ENCODE data around the gene SH3RF2. TPM values are rescaled to one million over a fixed set of nuclear protein-coding genes. Genes with fewer than 3 reads are reported as not detected.
"Not testable (repeated sequence)": the region's sequence is repeated elsewhere in the genome, so short reads cannot be mapped to it uniquely, and the experiment has no call there.

Gene SH3RF2
- total RNA-seq, 1 donor from 2014 or later: 0.36 TPM

DNA sequence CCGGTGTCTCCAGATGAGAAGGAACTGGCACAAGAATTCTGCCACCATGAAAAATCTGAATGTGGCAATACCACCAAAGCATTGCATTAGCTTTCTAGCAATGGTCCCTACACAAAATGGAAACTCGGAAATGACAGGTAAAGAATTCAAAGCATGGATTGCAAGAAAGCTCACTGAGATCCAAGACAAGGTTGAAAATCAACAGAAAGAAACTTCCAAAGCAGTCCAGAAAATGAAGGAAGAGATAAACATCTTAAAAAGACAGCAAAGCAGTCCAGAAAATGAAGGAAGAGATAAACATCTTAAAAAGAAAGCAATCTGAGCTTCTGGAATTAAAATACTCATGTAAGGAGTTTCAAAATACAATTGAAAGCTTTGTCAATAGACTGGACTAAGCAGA is 46.8 kb upstream of the SH3RF2 start:
- Histone ChIP-seq H3K9me3 (ENCODE audit: low read depth) (peaks cover 11% of the 10 kb centered on the region), H3K4me2 (no peak overlapping the region), H4K20me1 (ENCODE audit: low read depth) (no peaks in the 10 kb centered on the region), H3K4me3 (no peak overlapping the region), H2AFZ (replicated peaks) (no peak overlapping the region), H3K9ac (no peak overlapping the region), H3K36me3 (no peaks in the 10 kb centered on the region), H3K27ac (no peak overlapping the region), H3K79me2 (ENCODE audit: low read depth) (no peaks in the 10 kb centered on the region), H3K4me1 (no peaks in the 10 kb centered on the region), H3F3A (ENCODE audit: low read depth) (no peaks in the 10 kb centered on the region), H3K27me3 (no peaks in the 10 kb centered on the region)
- Mint-ChIP-seq H3K27me3 (ENCODE audit: insufficient read depth, low read depth) (no peaks in the 10 kb centered on the region), H3K27ac (no peak overlapping the region), H3K4me3 (no peak overlapping the region), H3K9me3 (peaks cover 23% of the 10 kb centered on the region), H3K4me1 (no peaks in the 10 kb centered on the region), H3K36me3 (no peaks in the 10 kb centered on the region)
- TF ChIP-seq CTCF (IDR thresholded peaks at IDR 0.05) (no peak), EZH2 (IDR thresholded peaks at IDR 0.05) (no peak), EZH2phosphoT487 (IDR thresholded peaks at IDR 0.05) (no peak)
- DNase-seq (ENCODE audit: low spot score): no peak

GRCh38 chr5:145891378-145891777 is 45.0 kb upstream of the SH3RF2 start:
- H3K4me1 ChIP-seq; H3K4me3 ChIP-seq; H3K4me2 ChIP-seq; H3K27ac Mint-ChIP-seq; H3K4me1 Mint-ChIP-seq; H3K4me3 Mint-ChIP-seq; H3K9ac ChIP-seq; H3K79me2 ChIP-seq (ENCODE audit: low read depth); DNase-seq (ENCODE audit: low spot score); H3F3A ChIP-seq (ENCODE audit: low read depth); H3K36me3 Mint-ChIP-seq; H3K27me3 Mint-ChIP-seq (ENCODE audit: insufficient read depth, low read depth); H3K27me3 ChIP-seq; H2AFZ ChIP-seq (replicated peaks); H3K36me3 ChIP-seq; H3K27ac ChIP-seq; H4K20me1 ChIP-seq (ENCODE audit: low read depth): not testable (repeated sequence)
- peaks cover 28% of the 10 kb centered on the region for H3K9me3 Mint-ChIP-seq
- peaks cover 11% of the 10 kb centered on the region for H3K9me3 ChIP-seq (ENCODE audit: low read depth)

DNA sequence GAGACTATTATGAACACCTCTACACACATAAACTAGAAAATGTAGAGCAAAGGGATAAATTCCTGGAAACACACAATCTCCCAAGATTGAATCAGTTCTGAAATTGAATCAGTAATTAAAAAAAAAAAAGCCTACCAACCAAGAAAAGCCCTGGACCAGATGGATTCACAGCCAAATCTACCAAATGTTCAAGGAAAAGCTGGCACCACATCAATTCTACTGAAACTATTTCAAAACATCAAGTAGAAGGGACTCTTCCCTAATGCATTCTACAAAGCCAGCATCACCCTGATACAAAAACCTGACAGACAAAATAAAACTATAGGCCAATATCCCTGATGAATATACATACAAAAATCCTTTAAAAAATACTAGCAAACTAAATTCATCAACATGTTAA is 38.2 kb upstream of the SH3RF2 start:
- no peaks in the 10 kb centered on the region for H3K36me3 Mint-ChIP-seq
- no peak for DNase-seq (ENCODE audit: low spot score)

GRCh38 chr5:145902421-145902820 is 34.0 kb upstream of the SH3RF2 start:
- Histone ChIP-seq H3K4me2 (no peak overlapping the region), H3F3A (ENCODE audit: low read depth) (no peaks in the 10 kb centered on the region), H4K20me1 (ENCODE audit: low read depth) (no peaks in the 10 kb centered on the region), H3K4me1 (no peaks in the 10 kb centered on the region), H2AFZ (replicated peaks) (no peak overlapping the region), H3K79me2 (ENCODE audit: low read depth) (no peaks in the 10 kb centered on the region), H3K9ac (no peak overlapping the region), H3K36me3 (no peaks in the 10 kb centered on the region), H3K27ac (no peak overlapping the region), H3K27me3 (no peaks in the 10 kb centered on the region), H3K9me3 (ENCODE audit: low read depth) (no peaks in the 10 kb centered on the region), H3K4me3 (no peak overlapping the region)
- Mint-ChIP-seq H3K27ac (no peak overlapping the region), H3K4me1 (no peaks in the 10 kb centered on the region), H3K9me3 (peaks cover 11% of the 10 kb centered on the region), H3K4me3 (no peak overlapping the region), H3K27me3 (ENCODE audit: insufficient read depth, low read depth) (peaks cover 2% of the 10 kb centered on the region), H3K36me3 (no peaks in the 10 kb centered on the region)
- TF ChIP-seq CTCF (IDR thresholded peaks at IDR 0.05) (no peak), EZH2 (IDR thresholded peaks at IDR 0.05) (no peak), EZH2phosphoT487 (IDR thresholded peaks at IDR 0.05) (no peak)
- no peak for DNase-seq (ENCODE audit: low spot score)

More for the DNA sequence above, 38.2 kb upstream of the SH3RF2 start:
- Histone ChIP-seq H3K27me3 (no peaks in the 10 kb centered on the region), H3K4me1 (no peaks in the 10 kb centered on the region), H2AFZ (replicated peaks) (no peak overlapping the region), H3K36me3 (no peaks in the 10 kb centered on the region), H3K27ac (no peak overlapping the region), H4K20me1 (ENCODE audit: low read depth) (no peaks in the 10 kb centered on the region), H3K4me3 (no peak overlapping the region), H3K9ac (no peak overlapping the region), H3K79me2 (ENCODE audit: low read depth) (no peaks in the 10 kb centered on the region), H3K4me2 (no peak overlapping the region), H3K9me3 (ENCODE audit: low read depth) (no peaks in the 10 kb centered on the region), H3F3A (ENCODE audit: low read depth) (no peaks in the 10 kb centered on the region)
- TF ChIP-seq CTCF (IDR thresholded peaks at IDR 0.05) (no peak), EZH2 (IDR thresholded peaks at IDR 0.05) (no peak), EZH2phosphoT487 (IDR thresholded peaks at IDR 0.05) (no peak)
- Mint-ChIP-seq H3K27me3 (ENCODE audit: insufficient read depth, low read depth) (no peaks in the 10 kb centered on the region), H3K4me1 (no peaks in the 10 kb centered on the region), H3K9me3 (peaks cover 16% of the 10 kb centered on the region), H3K4me3 (no peak overlapping the region), H3K27ac (no peak overlapping the region)

Data from neural progenitor cell (in vitro differentiated cells).